IMR-90 (cell line): ENCODE measurements around the gene KCNQ1. TPM values are rescaled to one million over a fixed set of nuclear protein-coding genes. Genes with fewer than 3 reads are reported as not detected.

Source experiments
- ATAC-seq: fragments of 200-7000 bp; cut with Tn5 transposase; 2 replicates; pipeline ENCODE4 v1.9.1; 2020; ENCODE audit warnings: low read depth, mild to moderate bottlenecking, moderate library complexity
- BruUV-seq: library from RNA; stranded (reverse); fragments of 400-500 nt; replicated peaks from 2 replicates; lab custom pipeline; 2021; lab: Mats Ljungman, UMichigan
- CTCF ChIA-PET: fragments of 300-600 bp; formaldehyde crosslinking; extraction: SDS; loops from one replicate; lab custom pipeline; 2021; ENCODE audit warnings: antibody characterized with exemption; lab: Yijun Ruan, JAX
- POLR2A ChIA-PET: fragments of 300-600 bp; sonication (Branson Sonifier 250); formaldehyde crosslinking; loops from one replicate; lab custom pipeline; 2022; ENCODE audit warnings: antibody characterized with exemption; ENCODE audit not compliant: unreplicated experiment; lab: Charles Lee
- DNase-seq: peaks from one replicate; pipeline ENCODE4 v3.0.0; 2013
- H2AFZ ChIP-seq: replicated peaks from 2 replicates; pipeline ENCODE3; 2013; ENCODE audit warnings: low read length, mild to moderate bottlenecking; ENCODE audit not compliant: poor library complexity
- H2AK5ac ChIP-seq: 2 replicates; pipeline ENCODE4 v1.6.1; 2013; ENCODE audit warnings: low read depth, low read length, inconsistent platforms
- H2AK9ac ChIP-seq: replicated peaks from 2 replicates; pipeline ENCODE3; 2013; ENCODE audit warnings: mild to moderate bottlenecking, low read depth, low read length, moderate library complexity; ENCODE audit not compliant: poor library complexity
- H2BK120ac ChIP-seq: 2 replicates; pipeline ENCODE4 v1.6.1; 2013; ENCODE audit warnings: low read depth, low read length, inconsistent platforms
- H2BK15ac ChIP-seq: 3 replicates; pipeline ENCODE4 v1.6.1; 2013; ENCODE audit warnings: low read depth, low read length, inconsistent platforms
- H2BK20ac ChIP-seq: 2 replicates; pipeline ENCODE4 v1.6.1; 2013; ENCODE audit warnings: low read depth, mild to moderate bottlenecking, inconsistent platforms, low read length, moderate library complexity
- H2BK5ac ChIP-seq: 2 replicates; pipeline ENCODE4 v1.6.1; 2013; ENCODE audit warnings: mild to moderate bottlenecking, low read depth, low read length, inconsistent platforms; ENCODE audit not compliant: poor library complexity, severe bottlenecking
- H3K14ac ChIP-seq: replicated peaks from 2 replicates; pipeline ENCODE4 v1.6.1; 2013; ENCODE audit warnings: low read depth, low read length, inconsistent platforms
- H3K18ac ChIP-seq: 2 replicates; pipeline ENCODE4 v1.6.1; 2013; ENCODE audit warnings: low read depth, low read length, control low read depth
- H3K23ac ChIP-seq: 2 replicates; pipeline ENCODE4 v1.6.1; 2013; ENCODE audit warnings: low read depth, low read length, inconsistent platforms
- H3K27ac ChIP-seq: 2 replicates; pipeline ENCODE4 v1.5.1; 2013; ENCODE audit warnings: mild to moderate bottlenecking, control low read depth, low read length; ENCODE audit not compliant: insufficient read depth
- H3K27me3 ChIP-seq: 2 replicates; pipeline ENCODE4 v1.6.1; 2013; ENCODE audit warnings: low read length; ENCODE audit not compliant: control insufficient read depth, insufficient read depth
- H3K36me3 ChIP-seq: 2 replicates; pipeline ENCODE4 v1.6.1; 2013; ENCODE audit warnings: low read length, mixed read lengths; ENCODE audit not compliant: control insufficient read depth, insufficient read depth
- H3K4ac ChIP-seq: 2 replicates; pipeline ENCODE4 v1.6.1; 2013; ENCODE audit warnings: low read depth, low read length, inconsistent platforms
- H3K4me1 ChIP-seq: 2 replicates; pipeline ENCODE4 v1.6.1; 2013; ENCODE audit warnings: low read length, mixed read lengths; ENCODE audit not compliant: control insufficient read depth, insufficient read depth
- H3K4me2 ChIP-seq: 2 replicates; pipeline ENCODE4 v1.6.1; 2013; ENCODE audit warnings: low read depth, mild to moderate bottlenecking, control low read depth, low read length, moderate library complexity
- H3K4me3 ChIP-seq: 2 replicates; pipeline ENCODE4 v1.5.1; 2013; ENCODE audit warnings: low read depth, mild to moderate bottlenecking, control low read depth, low read length, moderate library complexity; ENCODE audit not compliant: insufficient read depth
- H3K56ac ChIP-seq: 2 replicates; pipeline ENCODE4 v1.6.1; 2013; ENCODE audit warnings: low read length, inconsistent platforms; ENCODE audit not compliant: insufficient read depth; ENCODE audit errors: extremely low read depth
- H3K79me1 ChIP-seq, 2 experiments: 2 replicates each; pipeline ENCODE4 v1.6.1; 2013; ENCODE audit warnings: low read length in 2 of 2, inconsistent platforms in 1 of 2, low read depth in 1 of 2
- H3K9ac ChIP-seq: 2 replicates; pipeline ENCODE4 v1.6.1; 2013; ENCODE audit warnings: low read depth, low read length, control low read depth
- H3K9me1 ChIP-seq: 2 replicates; pipeline ENCODE4 v1.6.1; 2013; ENCODE audit warnings: low read length, inconsistent platforms; ENCODE audit not compliant: insufficient read depth
- H3K9me3 ChIP-seq: 2 replicates; pipeline ENCODE4 v1.6.1; 2013; ENCODE audit warnings: low read length; ENCODE audit not compliant: control insufficient read depth, insufficient read depth
- H4K20me1 ChIP-seq: 2 replicates; pipeline ENCODE4 v1.6.1; 2013; ENCODE audit warnings: low read length, inconsistent platforms; ENCODE audit not compliant: insufficient read depth
- H4K5ac ChIP-seq: 2 replicates; pipeline ENCODE4 v1.6.1; 2013; ENCODE audit warnings: mild to moderate bottlenecking, low read depth, low read length, control low read depth
- H4K8ac ChIP-seq, 2 experiments: 2 replicates each; pipeline ENCODE4 v1.6.1; 2013; ENCODE audit warnings: low read depth in 2 of 2, low read length in 2 of 2, control low read depth in 1 of 2, inconsistent platforms in 1 of 2
- H4K91ac ChIP-seq: 2 replicates; pipeline ENCODE4 v1.6.1; 2013; ENCODE audit warnings: low read depth, low read length, inconsistent platforms; ENCODE audit not compliant: insufficient read depth
- CEBPB ChIP-seq: IDR thresholded peaks from 2 replicates; pipeline ENCODE4 v1.6.1; 2012; ENCODE audit warnings: low read depth, low read length, improper control_type of control experiment
- MAFK ChIP-seq: IDR thresholded peaks from 2 replicates; pipeline ENCODE4 v1.6.1; 2012; ENCODE audit warnings: low read depth, low read length, improper control_type of control experiment
- MXI1 ChIP-seq: IDR thresholded peaks from 2 replicates; pipeline ENCODE4 v1.6.1; 2012; ENCODE audit warnings: low read depth, mild to moderate bottlenecking, low read length, moderate library complexity, borderline replicate concordance
- RAD21 ChIP-seq: IDR thresholded peaks from 2 replicates; pipeline ENCODE4 v1.6.1; 2012; ENCODE audit warnings: low read length, improper control_type of control experiment
- WGBS, 2 experiments: methylation state at CpG; one replicate each; pipeline versions ENCODE4 v1.1.5 to v1.1.7; 2013; ENCODE audit warnings: missing lambda C conversion rate in 2 of 2; ENCODE audit not compliant: insufficient read length in 1 of 2; ENCODE audit errors: extremely low coverage in 2 of 2; 5-methylcytosine and 5-hydroxymethylcytosine counted together
- dilution Hi-C: fragments of 300-500 bp; cut with HindIII; formaldehyde crosslinking; loops from one replicate; pipeline ENCODE4 v1.14.3; 2018; ENCODE audit warnings: low sequenced_read_pairs; ENCODE audit not compliant: unreplicated experiment
- in situ Hi-C: fragments of 300-500 bp; cut with MboI; formaldehyde crosslinking; loops from 3 replicates; pipeline ENCODE4 v1.14.3; 2019; ENCODE audit warnings: low sequenced_read_pairs, inconsistent platforms, mixed read lengths
- intact Hi-C: fragments of 100-400 bp; cut with micrococcal nuclease; formaldehyde crosslinking; loops from 2 replicates; pipeline ENCODE4 v1.10.0; 2022
- polyA plus RNA-seq, 3 experiments: library from polyadenylated mRNA; depleted of rRNA; stranded (reverse); fragments of >200 nt; gene quantifications; 2 replicates each; pipeline ENCODE4 v1.2.3, GENCODE V29; 2012; ENCODE audit warnings: low replicate concordance in 1 of 3
- total RNA-seq: library from RNA; depleted of rRNA; stranded (reverse); fragments of >200 nt; gene quantifications from 2 replicates; pipeline ENCODE4 v1.2.3, GENCODE V29; 2012
- TF ChIP-seq, protein P1 (sequence below): fragments of 150-350 bp; IDR thresholded peaks from 2 replicates; pipeline ENCODE4 v1.6.1; 2016; ENCODE audit warnings: low read depth, mild to moderate bottlenecking, low read length, moderate library complexity, borderline replicate concordance

The KCNQ1 gene
- total and polyA plus RNA-seq, 2 of the 4 experiments (the other 2 are of a cell fraction), result 0.07 TPM; not detected in 1

DNA sequence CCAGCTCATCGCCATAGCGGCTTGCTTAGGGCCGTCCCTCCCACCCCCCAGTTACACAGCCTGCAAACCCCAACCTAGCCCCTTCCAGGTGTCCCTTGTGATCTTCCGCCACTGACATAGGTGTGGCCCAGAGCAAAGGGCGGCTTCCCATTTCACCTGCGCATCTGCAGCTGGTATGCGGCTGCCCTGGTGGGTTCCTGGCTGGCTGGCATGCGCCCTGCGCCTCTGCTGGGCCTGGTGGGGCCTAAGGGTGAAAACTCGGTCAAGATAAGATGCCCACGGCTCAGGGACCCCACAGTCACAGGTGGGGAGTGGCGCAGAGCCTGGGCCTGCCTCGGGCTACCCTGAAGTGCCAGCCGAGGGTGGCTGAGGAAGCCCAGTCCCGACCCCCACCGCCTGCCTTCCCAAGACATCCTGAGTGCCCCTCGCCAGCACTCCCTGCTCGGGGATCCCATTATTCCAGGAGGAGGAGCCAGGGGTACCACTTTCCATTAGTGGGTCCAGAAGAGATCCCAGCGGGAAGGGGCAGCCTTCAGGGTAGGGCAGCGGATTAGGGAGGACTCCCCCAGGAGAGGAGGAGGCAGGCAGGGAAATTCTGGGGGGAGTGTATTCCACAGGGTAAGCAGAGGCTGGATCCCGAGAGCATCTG lies 291.9 kb downstream of the KCNQ1 start:
- Histone ChIP-seq H3K27me3 (peaks cover 2% of the 10 kb centered on the region; the same call in 1 of the 2 replicates), H3K18ac (no peak overlapping the region), H2BK120ac (no peak overlapping the region), H4K5ac (no peak overlapping the region), H2AK5ac (no peak overlapping the region), H2AK9ac (no peak overlapping the region), H3K4ac (no peak overlapping the region), H4K91ac (no peak overlapping the region), H3K23ac (no peak overlapping the region), H3K27ac (no peak overlapping the region), H3K4me2 (no peak overlapping the region), H3K79me1 (no peaks in the 10 kb centered on the region), H2AFZ (no peak overlapping the region), H3K4me1 (peaks cover 10% of the 10 kb centered on the region), H3K56ac (no peak overlapping the region), H4K8ac (no peak overlapping the region), H2BK20ac (no peak overlapping the region), H3K9me3 (no peaks in the 10 kb centered on the region), H3K14ac (no peak overlapping the region), H3K9ac (no peak overlapping the region), H2BK5ac (no peak overlapping the region), H3K9me1 (no peaks in the 10 kb centered on the region), H3K36me3 (no peaks in the 10 kb centered on the region), H4K20me1 (no peaks in the 10 kb centered on the region; the same call in 1 of the 2 replicates), H3K4me3 (no peak overlapping the region), H2BK15ac (no peak overlapping the region)
- ChIA-PET CTCF (no interaction called here), POLR2A (no interaction called here)
- dilution Hi-C loops (no loop called here), in situ Hi-C loops (no loop called here), intact Hi-C loops (no loop called here)
- 85% methylated on average over 12 of the region's 21 CpGs; no CpG with 5 or more reads in 1 of the 2 experiments for WGBS, 2 experiments
- no TSS peak for BruUV-seq
- no peak for DNase-seq
- TF ChIP-seq, protein P1, sequence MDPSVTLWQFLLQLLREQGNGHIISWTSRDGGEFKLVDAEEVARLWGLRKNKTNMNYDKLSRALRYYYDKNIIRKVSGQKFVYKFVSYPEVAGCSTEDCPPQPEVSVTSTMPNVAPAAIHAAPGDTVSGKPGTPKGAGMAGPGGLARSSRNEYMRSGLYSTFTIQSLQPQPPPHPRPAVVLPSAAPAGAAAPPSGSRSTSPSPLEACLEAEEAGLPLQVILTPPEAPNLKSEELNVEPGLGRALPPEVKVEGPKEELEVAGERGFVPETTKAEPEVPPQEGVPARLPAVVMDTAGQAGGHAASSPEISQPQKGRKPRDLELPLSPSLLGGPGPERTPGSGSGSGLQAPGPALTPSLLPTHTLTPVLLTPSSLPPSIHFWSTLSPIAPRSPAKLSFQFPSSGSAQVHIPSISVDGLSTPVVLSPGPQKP, result no peak
- TF ChIP-seq MAFK, result no peak
- TF ChIP-seq RAD21, result no peak
- no peak for TF ChIP-seq MXI1
- no peak for TF ChIP-seq CEBPB
- ATAC-seq, result no peak
